HG03521 (cell line): ENCODE measurements around the gene CUL4A.
"Not testable (repeated sequence)": the region's sequence is repeated elsewhere in the genome, so short reads cannot be mapped to it uniquely, and the experiment has no call there.

ENCODE experiments used
- ATAC-seq: cut with Tn5 transposase; IDR thresholded peaks from one replicate; pipeline ENCODE4 v1.9.1; 2021; ENCODE audit warnings: mild to moderate bottlenecking, moderate library complexity; ENCODE audit not compliant: unreplicated experiment

Gene CUL4A

DNA sequence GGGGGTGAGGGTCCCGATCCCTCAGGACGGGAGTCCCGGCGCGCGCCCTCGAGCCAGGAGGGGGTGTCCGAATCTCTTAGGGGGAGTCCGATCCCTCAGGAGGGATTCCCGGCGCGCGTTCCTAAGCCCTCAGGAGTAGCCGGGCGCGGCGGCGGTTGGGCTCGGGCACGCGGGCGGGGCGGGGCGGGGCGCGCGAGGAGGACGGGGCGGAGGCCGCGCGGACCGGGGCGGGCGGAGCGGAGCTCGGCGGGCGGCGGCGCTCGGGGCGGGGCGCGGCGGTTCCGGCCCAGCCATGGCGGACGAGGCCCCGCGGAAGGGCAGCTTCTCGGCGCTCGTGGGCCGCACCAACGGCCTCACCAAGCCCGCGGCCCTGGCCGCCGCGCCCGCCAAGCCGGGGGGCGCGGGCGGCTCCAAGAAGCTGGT is at the start of gene CUL4A:
Gene CUL4A (plus strand): TSS at position 278 of the 423 bp plus-strand sequence. CDS start 15 bp downstream, at position 293.
- ATAC-seq = peak; percentile 40

DNA sequence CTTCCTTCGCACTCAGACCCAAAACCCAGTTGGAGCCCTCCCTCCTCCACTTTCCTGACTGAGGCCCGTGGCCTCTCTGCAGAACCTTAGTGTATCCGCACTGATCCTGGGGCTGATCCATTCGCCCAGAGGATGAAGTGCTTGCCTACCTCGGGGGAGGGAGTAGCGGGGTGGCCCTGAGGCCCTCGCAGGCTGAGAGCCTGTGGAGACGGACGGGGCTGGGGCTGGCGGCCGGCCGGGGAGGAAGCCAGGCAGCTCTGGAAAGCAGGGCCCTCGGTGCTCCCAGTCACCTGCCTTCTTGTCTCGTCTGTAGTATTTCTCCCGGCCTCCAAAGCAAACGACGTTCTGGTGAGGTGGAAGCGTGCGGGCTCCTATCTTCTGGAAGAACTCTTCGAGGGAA is 49.7 kb upstream of the CUL4A start:
- no peak for ATAC-seq

DNA sequence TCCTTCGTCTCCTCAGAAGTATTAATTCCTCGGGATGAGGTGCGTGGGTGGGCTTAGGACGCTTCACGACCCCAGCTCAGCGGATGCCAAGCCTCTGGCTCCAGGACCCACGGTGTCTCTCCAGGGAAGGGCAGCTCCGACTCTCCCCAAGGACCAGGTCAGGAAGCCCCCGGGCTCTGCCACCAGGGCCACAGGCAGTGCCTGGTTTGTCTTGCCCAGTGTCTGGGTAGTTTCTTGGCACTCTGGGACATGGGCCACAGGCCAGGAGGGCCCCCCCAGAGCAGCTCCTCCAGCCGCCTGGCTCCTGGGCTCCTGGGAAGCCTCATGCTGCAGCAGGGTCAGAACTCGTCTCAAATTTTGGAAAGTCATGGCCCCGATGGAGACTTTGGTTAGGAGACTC is 48.4 kb upstream of the CUL4A start:
- ATAC-seq = no peak

DNA sequence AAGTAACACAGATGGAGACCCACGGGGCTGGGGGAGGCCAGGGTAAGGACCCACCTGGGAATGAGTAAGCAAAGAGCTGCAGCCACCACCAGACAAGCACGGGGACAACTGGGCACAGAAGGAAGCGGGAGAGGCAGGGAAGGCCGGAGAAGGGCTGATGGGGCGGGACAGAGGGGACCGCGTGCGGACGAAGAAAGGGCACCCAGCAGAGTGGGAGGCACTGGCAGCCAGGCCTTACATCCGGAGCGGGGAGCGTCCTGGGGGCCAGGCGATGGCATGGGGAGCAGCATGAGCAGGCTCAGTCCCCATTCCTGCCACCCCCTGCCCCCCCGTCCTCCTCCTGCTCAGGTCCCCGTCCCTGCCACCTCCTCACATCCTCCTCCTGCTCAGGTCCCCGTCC is 48.0 kb upstream of the CUL4A start:
- ATAC-seq = no peak

DNA sequence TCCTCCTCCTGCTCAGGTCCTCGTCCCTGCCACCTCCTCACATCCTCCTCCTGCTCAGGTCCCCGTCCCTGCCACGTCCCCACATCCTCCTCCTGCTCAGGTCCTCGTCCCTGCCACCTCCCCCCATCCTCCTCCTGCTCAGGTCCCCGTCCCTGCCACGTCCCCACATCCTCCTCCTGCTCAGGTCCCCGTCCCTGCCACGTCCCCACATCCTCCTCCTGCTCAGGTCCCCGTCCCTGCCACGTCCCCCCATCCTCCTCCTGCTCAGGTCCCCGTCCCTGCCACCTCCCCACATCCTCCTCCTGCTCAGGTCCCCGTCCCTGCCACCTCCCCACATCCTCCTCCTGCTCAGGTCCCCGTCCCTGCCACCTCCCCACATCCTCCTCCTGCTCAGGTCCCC is 47.4 kb upstream of the CUL4A start:
- ATAC-seq = not testable (repeated sequence)

DNA sequence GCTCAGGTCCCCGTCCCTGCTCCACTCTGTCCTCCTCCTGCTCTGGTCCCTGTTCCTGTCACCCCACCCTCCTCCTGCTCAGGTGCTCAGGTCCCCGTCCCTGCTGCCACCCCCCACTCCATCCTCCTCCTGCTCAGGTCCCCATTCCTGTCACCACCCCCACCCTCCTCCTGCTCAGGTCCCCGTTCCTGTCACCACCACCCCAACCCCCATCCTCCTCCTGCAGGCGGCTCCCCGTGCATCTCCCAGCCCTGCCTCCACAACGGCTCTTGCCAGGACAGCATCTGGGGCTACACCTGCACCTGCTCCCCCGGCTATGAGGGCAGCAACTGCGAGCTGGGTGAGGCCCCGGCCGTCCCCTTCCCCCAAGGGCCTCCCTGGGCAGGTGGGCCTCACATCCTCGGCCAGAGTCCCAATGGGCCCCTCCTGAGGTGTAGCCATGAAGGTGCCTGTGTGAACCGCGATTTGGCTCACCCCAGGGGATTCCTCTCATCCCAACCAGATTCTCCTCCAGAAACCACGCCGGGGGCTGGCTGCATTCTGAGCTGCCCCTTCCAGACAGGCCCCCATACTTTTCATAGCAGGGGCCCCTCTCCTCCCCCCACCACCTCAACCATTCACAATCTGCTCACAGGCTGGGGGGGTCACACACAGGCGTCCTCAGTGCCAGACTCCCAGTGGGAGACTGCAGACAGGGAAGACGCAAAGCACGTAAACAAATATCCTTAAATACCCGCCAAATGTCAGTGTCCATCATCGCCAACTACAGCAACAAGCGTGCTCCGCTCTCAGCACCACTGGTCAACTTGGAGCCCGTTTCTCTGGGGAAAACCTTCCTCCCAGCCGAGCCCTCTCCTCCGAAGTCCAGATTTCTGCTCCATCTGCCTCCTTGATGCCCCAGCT is 46.4 kb upstream of the CUL4A start:
- ATAC-seq = no peak

DNA sequence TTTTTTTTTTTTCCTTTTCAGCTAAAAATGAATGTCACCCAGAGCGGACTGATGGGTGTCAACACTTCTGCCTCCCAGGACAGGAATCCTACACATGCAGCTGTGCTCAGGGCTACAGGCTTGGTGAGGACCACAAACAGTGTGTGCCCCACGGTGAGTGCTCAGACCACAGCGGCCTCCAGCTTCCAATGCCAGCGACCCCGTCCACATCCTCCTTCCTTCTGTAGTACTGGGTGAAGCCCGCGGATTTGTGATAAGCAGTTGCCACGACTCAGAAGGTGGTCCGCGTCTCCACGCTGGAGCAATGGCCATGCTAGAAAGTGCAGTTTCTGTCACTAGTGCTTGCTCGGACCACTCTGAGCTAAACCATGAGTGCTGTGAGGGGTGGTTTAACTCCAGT is 44.9 kb upstream of the CUL4A start:
- ATAC-seq = no peak

DNA sequence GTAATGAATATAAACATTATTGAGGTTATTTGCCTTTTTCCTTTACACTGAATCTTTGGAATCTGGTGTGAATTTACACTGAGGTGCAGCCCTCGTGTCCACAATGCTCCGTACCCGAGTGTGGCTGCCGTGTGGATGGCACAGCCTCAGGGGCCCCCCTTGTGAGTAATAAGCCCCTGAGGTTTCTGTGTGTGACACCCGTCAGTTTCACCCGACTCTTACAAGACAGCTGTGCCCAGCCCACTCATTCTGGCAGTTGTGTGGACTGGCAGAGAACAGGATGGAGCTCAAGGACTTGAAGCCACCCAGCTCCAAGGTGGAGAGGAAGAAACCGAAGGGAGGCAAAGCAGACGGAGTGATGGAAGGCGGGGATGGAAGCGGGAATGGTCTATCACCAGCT is 43.1 kb upstream of the CUL4A start:
- no peak for ATAC-seq

DNA sequence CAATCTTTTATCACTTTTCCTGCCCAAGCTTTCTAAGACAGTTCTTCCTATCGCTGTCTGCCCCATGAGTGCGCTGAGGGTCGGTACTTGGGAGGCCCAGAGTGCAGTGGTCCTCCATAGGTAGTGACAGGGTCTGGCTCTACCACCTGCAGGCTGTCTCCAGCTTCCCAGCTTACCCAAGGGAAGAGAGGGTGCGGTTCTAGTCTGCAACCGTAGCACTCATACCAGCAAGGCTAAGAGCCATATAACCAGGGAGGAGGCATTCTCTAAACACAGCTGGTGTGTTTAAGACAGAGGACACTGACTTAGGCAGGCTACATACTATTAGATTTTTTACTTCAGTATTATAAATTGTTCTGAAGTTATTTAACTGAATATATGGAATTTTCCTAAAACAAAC is 42.7 kb upstream of the CUL4A start:
- ATAC-seq = no peak

DNA sequence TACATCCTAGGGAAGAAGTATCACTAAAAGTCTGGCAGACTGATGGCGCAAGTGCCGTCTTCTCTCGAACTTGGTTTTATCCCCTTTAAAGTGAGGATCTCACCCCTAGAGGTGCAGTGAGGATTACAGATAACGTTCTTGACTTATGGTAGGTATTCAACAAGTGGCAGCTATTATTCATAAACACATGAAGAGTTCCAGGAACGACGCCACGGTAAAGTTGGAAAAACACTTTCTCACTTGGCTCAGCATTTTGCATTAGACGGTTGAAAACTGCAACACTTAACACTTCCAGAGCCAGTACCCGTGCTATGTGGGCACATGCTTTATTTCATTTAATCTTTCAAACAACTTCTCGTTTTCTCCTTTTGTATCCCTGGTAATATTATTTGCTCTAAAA is 42.3 kb upstream of the CUL4A start:
- ATAC-seq = no peak

DNA sequence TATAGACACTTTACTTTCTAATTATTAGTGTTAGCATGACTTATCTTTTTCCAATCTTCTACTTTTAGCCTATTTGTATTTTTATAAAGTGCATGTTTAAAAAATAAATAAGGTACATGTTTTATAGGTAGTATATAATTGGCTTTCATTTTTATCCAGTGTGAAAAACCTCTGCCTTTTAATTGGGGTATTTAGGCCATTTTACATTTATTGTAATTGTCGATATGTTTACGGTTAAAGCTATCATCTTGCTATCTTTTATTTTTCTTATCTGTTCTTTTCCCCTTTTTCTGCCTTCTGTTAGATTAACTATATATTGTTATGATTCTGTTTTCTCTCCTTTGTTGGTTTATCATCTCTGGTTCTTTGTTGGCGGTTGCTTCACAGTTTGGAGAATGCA is 41.8 kb upstream of the CUL4A start:
- ATAC-seq = no peak

DNA sequence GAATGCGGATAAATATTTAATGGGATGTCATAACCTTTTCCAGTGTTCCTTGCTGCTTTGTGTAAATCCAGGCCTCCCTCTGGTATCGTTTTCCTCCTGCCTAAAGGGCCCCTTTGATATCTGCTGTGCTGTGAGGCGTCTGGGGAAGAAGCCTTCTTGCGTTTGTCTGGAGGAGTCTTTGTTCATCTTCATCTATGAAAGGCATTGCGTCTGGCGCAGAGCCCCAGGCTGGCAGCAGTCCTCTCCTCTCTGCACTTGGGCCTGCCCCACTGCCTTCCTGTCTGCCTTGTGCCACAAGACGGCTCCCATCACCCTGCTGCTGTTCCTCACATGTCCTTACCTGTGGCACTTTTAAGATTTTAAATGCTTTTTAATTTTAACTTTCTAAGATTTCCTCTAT is 41.2 kb upstream of the CUL4A start:
- ATAC-seq = no peak

DNA sequence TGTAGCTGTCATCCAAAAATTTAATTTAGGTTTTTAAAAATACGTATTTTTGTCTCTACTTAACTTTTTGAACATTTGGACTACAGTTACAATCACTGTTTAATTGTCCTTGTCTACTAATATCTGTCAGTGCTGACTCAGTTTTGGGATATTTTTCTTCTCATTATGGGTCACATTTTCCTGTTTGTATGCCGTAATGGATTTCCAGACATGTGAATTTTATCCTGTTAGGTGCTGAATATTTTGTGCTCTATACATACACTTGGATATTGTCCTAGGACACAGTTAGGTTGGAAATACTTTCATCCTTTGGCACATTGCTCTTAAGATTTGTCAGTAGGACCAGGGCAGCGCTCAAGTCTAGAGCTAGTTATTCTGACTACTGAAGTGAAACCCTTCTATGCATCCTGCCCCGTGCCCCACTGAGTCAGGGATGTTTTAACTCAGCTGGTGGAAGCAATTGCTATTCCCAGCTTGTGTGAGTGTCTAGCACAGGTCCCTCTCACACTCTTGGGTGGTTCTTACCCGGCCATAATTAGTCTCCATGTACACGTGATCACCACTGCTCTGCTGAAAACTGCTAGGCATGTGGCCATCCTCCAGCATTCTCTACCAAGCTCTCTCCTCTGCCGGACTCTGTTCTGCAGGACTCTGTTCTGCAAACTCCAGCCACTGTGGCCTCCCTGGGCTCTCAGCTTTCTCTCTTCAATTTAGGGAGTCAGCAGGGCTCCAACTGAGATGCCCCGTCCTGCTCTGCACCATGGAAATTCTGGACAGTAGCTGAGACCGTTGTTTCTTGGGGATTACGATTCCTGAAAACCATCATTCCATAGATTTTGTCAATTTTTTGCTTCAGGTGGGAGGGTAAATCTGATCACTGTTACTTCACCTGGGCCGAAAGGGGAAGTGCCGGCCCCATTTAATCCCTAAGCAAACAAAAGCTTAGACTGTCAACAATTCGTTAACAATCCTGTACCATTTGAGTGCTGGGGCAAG is 39.8 kb upstream of the CUL4A start:
- no peak for ATAC-seq

DNA sequence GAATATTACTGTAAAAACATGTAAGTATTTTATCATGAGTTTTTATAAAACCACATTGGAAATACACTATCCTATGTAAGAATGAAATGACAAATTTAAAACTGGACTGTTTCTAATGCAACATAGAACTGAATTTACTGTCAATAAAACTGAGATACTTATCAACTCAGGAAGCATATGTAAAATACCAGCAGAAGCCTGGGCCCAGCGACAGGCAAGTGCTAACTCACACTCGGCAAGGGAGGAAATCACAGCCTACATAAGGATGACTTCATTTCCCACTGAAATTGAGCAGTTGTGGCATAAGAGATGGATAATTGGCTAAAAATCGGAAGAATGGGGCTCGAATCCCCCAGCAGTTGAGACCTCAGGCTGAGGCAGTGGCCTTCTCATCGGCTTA is 38.9 kb upstream of the CUL4A start:
- no peak for ATAC-seq

DNA sequence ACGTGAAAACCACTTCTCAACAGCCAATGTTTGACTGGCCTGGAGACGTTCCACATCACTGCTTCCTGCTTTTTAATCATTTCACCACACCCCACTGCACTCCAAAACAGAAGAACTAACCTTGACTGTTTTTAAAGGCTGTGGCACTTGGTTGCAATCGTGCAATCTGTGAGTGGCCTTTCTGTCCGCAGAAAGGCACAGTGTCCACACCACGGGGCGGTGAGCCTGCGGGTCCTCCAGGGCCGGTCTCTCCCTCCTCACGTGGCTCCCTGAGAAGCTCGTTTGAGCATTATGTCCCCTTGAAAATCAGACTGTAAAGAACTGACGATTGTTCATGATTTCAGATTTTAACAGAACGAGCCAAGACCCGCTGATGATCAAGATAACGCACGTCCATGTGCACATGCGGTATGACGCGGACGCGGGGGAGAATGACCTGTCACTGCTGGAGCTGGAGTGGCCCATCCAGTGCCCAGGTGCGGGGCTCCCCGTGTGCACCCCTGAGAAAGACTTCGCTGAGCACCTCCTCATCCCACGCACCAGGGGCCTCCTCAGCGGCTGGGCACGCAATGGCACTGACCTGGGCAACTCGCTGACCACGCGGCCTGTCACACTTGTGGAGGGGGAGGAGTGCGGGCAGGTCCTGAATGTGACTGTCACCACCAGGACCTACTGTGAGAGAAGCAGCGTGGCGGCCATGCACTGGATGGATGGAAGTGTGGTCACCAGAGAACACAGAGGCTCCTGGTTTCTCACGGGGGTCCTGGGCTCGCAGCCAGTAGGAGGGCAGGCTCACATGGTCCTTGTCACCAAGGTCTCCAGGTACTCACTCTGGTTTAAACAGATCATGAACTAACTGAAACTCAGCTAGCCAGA is 37.9 kb upstream of the CUL4A start:
- no peak for ATAC-seq

DNA sequence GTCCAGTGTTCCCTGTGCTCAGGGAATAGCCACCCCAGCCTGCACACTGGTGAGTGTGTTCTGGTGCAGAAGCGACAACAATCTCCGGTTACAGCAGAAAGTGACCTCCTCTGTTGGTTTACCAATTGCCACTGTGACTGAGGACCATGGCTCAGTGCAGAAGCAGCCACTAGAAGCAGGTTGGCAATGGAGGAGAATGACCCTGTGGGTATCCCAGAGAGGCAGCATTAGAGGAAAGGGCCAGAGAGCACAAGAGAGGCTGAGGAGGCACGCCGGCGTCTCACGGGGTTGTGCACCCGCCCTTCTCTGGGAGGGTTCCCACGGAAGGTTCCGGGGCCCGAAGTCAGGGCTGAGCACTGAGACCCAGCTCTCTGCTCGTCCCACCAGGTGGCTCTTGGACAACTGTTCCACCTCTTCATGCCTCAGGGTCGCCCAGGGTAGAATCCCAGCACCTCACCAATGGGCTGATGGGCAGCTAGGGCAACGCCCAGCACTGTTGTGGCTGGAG is 36.9 kb upstream of the CUL4A start:
- ATAC-seq = no peak

DNA sequence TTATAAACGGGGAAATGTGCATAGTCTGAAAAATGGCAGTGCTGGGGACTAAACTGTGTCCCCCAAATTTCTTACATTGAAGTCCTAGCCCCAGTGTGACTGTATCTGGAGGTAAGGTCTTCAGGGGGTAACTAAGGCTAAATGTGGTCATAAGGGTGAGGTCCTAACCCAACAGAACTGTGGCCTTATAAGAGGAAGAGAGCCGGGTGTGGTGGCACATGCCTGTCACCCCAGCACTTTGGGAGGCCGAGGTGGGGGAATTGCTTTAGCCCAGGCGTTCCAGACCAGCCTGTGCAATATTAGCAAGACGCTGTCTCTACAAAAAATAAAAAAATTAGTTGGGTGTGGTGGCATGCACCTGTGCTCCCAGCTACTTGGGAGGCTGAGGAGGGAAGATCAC is 33.1 kb upstream of the CUL4A start:
- ATAC-seq = no peak

DNA sequence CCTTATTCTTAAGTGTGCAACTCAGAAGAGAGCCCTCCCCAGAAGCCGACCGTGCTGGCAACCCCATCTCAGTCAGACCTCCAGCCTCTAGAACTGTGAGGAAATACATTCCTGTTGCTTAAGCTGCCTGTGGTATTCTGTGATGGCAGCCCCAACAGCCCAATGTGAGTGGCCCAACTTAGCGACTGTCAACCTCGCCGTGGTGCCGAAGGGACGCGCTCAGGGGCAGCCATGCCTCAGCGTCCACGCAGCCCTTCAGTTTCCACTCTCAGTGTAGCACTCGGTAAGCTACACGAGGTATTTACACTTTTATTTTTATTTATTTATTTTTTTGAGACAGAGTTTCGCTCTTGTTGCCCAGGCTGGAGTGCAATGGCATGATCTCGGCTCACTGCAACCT is 32.6 kb upstream of the CUL4A start:
- ATAC-seq = no peak

DNA sequence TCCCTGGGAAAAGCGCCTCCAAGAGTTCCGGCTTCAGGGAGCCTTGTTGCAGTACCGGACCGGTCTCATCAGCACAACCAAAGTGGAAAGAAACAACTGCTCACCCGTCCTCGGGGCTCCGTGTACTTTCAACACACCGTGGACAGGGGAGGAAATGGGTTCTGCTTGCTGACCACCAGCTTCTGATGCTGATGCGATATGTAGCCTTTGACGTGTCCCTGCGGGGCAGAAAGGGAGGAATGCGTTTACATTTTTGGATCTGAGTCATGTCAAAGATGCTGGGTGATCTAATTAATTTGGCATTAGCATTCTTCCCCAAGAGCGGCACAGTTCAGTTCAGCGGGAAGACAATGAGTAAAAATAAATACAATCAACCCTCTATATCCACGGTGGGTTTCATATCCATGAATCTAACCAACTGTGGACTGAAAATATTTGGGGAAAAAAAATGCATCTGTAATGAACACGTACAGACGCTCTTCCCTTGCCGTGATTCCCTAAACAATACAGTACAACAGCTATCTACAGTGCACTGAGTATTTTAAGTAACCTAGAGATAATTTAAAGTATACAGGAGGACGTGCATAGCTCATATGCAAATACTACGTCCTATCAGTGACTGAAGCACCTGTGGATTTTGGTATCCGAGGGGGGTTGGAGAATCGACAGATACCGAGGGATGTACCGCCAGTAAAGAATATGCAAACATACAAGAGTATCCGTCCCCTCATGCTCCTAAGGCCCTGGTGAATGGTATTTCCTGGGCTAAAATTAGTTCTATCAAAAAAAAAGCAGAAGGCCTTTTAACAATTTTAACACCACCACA is 31.1 kb upstream of the CUL4A start:
- ATAC-seq = no peak

DNA sequence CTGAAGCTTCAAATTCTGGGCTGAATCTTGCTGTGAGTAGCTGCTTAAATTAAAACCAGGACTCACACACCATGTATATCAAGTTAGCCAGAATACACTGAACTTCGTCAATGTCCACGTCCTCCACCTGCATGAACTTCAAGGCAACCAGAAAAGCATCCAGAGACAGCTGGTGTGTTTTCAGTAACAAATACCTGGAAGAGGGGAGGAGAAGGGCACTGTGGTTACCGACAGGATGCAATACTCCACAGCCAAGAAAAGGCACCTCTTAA is 30.6 kb upstream of the CUL4A start:
- ATAC-seq = no peak
